DMS79 treated with DMSO at 0.1 percent for 48 hours (cell line): ENCODE results near the gene GPHA2.

Experiments
- DNase-seq: peaks from one replicate; lab custom pipeline; 2025; lab: John Stamatoyannopoulos, UW

The GPHA2 gene

DNA sequence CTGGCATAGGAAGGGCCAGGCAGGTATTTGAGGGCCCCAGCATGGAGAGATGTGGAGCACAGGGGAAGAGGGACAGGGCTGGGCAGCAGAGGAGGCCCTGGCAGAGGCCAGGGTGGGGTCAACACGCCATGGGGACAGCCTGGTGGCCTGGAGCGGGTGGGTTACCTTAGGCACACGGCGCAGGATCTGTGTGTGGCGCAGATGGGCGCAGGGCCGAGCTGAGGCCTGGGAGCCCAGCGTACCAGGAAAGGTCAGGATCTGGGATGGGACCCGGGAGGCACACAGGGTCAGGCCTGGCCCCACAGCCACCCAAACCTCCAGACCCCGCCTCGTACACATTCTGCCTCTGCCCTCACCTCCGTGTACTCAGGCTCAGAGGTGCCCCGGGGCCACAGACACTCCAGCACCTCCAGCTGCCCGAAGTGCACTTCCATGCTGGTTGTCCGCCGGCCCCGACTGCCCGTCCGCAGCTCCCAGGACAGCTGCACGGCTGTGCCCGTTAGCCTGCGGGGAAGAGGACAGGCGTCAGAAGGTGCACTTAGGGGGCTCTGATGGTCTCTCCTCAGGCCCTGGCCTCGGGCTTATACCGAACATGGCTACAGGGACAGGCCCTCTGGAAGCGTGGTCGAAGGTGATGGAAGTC, 25.1 kb downstream of the GPHA2 start:
- DNase-seq = no peak

DNA sequence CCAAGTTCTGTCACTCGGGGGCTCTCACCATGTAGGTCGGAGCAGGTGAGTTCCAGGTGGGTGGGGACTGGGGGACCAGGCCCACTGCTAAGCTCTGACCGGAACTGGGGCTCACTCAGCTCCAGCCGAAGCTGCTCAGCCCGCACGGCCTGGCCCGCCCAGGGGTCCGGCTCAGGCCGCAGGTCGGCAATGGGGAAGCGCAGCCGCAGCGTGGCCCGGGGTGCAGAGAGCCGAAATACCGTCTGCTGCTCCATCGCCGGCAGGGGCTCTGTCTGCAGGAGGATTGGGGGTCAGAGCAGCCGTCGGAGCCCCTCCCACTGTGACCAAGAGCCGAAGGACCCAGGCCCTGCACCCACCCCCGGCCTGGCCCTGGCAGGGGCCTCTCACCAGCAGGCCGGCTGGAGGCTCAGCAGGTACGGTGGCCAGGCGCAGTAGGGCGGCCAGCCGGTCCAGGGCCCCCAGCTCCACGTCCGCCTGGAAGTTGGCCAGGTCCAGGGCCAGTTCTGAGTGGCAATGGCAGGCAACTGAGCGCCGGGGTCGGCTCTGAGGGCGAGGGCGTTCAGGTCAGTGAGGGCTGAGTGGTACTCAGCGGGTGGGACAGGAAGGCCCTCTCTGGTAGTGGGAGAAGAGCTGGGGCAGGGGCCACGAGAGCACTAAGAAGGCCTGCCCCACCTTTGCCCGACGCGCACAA, 25.9 kb downstream of the GPHA2 start:
- no peak for DNase-seq

DNA sequence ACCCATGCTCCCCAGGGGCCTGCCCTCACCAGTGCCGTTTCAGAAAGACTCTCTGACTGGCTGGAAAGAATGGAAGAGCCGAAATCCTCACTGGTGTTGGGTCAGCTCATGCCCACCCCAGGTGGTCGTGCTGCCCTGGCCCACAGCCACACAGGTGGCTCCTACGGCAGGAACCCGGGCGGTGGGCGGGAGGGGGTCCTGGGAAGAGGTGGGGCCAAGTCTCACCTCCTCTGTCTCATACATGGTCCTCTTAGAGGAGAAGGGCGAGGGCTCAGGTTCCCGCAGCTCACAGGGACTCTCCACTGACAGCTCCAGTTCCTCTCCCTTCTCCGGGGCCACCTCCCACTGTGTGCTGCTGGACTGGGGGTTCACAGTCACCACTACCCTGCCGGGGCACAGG, 26.9 kb downstream of the GPHA2 start:
- no peak for DNase-seq

DNA sequence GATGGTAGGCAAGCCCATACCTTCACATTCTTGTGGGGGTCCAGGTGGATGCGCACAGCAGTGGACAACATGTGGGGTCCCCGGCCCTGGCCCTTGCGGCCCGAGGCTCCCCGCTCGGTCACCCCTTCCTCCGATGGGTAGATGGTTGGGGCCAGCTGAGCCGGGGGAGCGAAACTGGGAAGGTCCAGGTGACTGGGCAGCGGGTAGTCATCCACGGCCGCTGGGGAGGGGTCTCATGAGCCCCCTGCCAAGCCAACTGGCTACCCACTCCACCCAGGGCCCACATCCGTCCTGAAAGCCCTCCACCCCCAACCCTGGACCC, 29.4 kb downstream of the GPHA2 start:
- no peak for DNase-seq

DNA sequence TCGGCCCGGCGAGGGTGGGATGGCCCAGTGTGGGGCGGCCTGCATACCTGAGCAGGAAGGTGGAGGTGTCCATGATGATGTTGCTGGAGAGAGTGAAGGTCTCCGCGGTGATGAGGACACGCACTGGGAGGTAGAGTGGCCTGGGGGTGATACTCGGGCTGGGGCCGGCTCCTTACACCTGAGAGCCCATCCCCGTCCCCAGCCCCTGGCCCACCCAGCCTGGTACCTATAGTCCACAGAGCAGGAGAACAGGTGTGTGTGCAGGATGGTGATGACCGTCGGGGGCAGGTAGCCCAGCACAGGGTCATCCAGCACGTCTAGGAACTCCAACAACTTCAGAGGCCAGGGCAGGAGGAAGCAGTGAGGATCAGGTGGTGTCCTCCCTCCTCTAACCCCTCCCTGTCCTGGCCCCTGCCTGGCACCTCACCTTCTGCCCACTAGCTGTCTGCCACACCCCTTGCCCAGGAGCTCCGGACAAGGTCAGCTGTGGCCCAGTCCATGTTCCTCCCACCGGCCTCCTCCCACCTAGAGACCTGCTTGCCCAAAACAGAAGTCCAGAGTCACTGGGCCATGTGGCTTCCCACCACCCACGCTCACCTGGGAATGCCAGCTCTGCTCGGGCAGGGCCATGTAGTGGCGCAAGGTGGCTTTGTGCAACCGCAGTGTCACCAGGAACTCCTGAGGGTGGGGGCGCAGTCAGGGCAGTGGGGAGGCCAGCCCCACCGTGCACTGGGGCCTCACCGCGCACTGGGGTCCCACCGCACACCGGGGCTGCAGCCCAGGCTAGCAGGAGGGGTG, 30.0 kb downstream of the GPHA2 start:
- no peak for DNase-seq

DNA sequence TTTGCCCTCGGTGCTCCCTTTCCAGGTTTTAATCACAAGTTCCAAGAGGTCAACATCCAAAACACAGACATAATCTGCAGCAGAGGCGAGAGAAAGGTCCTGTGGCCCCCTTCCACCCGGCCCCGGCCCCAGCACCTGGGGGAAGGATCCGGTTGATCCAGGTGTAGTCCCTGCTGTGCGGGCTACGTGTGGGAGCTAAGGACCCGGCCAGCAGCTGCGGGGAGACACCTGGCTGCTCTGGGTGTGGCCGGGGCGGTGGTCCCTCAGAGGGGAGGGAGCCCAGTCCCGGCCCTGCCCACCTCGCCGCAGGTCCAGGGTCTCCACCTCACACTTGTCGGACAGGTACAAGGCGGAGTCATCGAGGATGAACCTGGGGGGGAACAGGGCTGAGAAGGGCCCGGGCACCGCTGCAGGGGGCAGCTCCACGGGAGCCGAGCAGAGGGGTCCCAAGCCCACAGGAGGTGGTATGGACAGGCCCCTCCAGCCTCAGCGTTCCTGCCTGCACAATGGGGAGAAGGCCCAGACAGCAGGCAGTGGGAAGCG, 32.3 kb downstream of the GPHA2 start:
- no peak for DNase-seq

DNA sequence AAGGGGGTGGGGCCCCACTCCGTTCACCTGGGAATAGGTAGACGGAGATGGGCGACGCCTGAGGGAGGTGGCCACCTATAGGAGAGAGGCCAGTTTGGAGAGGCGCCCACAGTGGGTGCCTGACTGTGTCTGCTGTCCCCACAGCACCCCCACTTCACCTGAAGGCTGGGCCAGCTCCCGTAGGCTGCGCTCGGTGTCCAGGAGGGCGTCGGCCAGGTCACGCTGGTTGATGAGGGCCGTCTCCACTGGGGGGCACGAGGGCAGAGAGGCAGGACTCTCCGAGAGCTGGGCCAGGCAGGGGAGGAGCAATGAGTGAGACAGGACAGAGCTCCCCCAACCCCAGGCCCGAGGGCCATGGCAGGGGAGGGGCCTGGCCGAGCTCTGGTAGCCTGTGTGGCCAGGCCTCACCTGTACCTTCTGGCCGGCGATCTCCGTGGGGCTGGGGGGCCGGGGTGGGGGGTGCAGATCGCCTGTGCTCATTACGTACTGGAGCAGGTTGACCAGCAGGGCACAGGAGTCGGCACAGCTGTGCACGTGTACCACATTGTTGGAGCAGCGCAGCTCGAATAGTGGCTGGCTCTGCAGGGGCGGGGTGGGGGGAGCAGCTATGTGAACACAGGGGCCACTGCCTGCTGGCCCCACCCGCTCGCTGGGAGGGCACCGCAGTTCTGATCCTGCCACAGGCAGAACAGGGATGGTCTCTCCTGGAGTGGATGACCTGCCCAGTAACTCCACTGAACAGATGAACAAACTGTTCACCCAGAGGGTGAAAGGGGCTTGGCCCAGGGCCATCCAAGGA, 33.4 kb downstream of the GPHA2 start:
- no peak for DNase-seq

DNA sequence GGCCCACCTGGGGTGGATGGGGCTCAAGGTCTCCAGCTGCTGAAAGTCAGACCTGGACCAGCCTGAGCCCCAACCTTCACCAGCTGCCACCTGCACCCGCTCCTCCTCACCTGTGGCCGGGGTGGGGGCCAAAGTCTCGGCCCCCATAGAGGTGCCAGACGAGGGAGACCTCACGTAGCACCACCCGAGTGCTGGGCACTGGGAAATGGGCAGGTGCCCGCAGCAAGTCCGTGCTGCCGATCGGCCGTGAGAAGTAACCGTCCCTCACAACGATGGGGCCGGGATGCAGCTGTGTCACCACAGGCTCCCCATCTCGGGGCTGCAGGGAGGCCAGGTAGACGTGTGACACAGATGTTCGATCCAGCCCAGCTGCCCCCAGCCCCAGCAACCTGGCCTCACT, 34.9 kb downstream of the GPHA2 start:
- DNase-seq = no peak

DNA sequence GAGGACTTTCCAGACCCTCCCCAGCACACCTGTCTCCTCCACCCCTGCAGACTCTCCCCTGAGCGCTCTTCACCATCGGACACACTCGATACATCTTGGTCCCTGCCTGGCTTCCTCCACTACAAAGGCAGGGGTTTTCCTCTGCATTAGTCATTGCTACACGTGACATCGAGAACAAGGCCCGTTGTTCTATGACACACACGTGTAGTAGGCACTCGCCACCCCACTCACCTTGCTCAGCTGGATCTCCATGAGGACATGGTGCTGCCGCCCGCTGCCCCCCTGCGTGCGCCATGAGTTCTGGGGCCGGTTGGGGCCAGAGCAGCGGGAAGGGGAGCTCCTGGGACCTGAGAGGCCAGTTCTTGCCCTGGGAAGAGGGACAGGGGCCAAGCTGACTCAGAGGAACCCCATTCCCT, 35.4 kb downstream of the GPHA2 start:
- no peak for DNase-seq

DNA sequence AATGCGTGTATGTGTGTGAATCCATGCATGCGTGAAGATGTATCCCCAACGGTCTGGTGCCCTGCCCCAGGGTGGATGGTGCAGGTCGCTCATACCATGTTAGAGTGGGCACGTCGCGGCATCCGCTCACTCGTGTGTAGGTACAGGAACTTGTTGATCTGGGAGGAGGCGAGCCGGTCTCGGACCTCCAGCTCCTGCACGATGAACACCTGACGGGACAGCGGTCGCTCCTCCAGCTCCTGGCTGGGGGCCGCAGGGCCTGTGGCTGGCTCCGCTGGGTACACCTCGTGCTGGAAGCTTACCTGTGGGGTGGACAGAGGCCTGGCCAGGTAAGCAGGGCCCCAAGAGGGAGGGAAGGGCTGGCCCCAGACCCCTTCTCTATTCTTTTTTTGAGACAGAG, 37.2 kb downstream of the GPHA2 start:
- no peak for DNase-seq

DNA sequence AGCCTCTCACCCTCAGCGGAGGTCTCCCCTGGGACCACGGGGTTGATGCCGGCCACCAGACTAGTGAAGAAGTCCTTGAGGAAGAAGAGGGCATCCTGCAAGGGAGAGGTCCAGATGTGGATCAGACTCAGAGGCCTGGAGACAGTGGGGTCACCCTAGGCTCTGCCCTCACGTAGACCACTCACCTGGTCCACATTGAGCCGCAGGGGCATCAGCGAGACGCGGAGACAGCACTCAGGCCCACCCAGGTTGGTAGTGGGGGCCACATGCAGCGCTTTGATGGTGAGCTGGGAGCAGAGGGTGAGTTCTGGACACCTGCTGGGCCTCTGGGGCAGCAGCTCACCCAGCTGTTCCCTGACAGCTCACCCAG, 37.6 kb downstream of the GPHA2 start:
- no peak for DNase-seq

DNA sequence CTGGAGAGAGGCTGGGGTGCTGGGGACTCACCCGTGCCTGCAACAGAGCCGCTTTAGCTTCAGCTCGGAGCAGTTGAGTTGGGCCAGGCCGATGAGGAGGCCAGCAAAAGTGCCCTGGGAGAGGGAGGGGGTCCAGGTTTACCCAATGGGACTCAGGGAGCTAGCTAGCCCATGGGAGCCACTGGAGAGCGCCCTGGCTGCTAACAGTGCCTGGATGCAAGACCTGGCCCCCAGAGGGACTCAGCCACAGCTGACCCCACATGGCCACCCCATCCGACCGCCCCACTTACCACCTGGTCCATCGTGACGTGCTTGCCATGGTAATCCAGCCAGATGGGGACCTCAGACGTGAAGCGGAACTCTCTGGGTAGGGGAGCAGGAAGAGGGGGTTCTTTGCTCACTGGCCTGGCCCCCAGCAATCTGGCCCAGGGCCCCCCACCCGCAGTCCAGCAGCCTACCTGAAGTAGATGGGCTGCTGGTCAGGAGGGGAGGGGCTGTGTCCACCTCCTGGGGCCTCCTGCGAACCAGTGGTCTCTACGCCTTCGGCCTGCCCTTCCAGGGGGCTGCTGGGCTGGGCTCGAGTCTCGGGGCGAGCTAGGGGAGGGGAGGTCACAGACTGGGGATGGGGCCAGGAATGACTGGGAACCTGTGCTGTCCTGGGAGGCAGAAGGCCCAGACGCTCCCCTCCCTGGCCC, 38.2 kb downstream of the GPHA2 start:
- no peak for DNase-seq

DNA sequence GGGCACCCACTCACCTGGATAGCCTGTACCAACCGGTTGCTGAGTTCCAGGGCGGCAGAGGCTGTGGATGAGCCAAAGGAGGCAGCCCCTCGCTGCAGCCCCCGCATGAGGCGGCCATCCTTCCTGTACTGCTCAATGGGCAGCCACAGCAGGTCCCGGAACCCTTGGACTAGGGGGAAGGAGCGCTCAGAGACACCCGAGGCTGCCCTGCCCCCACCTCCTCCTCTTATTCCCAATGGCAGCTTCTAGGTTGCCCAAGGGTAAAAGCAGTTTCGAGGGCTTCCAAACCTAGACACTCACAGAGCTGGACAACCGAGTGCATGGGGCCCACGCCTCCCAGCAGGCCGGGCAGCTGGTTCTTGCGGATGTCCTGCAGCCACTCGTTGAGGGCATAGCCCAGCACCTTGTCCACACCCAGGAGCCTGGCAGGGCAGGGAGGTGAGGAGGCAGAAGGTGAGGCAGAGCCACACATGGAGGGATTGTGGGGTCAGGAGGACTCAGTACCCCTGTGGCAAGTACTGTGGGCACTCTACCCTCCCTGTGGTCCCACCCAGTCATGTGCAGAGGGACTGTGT, 39.2 kb downstream of the GPHA2 start:
- DNase-seq = no peak

DNA sequence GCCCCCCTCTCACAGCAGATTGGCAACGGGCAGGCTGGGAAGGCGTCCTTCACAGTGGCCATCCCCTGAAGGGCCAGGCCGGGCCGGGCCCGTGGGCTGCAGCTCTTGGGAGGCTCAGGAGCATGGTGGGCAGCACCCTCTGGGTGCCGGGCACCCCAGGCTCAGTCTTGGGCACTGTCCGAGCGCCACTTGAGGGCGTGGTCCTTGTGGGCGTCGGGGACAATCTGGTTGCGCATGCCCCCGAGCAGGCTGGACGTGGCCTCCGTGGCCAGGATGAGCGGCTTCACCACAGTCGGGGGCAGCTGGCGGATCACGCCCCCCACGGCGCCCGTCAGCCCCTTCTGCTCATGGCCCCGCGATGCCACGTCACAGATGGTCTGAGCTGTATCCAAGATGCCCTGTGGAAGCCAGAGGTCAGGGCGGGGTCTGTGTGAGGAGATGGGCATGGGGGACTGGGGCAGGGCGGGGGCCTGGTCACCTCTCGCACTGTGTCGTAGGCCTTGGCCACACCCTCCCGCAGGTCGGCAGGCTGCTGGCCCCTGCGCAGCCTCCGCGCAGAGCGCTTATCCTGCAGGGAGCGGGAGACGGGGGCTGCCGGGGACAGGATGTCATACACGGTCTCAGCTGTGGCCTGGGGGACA, 40.8 kb downstream of the GPHA2 start:
- no peak for DNase-seq

DNA sequence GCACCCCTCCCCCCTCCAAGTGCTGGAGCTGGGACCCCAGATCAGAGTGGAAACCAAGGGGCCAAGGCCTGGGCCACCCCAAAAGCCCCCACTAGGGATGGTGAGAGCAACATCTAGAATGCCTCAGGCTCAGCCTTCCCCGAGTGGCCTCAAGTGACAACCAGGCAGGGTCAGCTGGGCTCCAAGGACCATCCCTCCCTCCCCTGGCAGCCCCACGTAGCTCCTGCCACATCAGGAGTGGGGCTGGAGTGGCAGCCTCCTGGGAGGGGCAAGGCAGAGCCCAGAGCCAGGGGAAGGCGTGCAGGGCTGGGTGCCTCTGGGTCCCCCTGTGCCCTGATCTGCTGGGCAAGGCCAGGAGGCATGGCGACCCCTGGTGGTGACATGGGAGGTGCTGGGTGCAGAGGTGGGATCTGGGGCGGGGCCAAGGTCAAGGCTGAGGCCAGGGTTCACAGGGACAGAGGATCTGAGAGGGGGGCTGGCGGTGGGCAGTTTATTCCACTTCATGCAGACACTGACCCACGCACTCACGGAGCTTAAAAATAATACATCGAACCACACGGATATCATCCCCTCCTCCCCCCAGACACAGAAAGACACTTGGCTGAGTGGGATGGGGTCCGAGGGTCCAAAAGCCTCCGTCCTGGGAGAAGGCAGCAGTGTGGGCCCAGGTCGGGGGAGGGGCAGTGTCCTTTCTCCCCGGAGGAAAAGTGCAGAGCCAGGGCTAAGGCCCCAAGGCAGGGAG, 41.5 kb downstream of the GPHA2 start:
- DNase-seq = peak; percentile 37

DNA sequence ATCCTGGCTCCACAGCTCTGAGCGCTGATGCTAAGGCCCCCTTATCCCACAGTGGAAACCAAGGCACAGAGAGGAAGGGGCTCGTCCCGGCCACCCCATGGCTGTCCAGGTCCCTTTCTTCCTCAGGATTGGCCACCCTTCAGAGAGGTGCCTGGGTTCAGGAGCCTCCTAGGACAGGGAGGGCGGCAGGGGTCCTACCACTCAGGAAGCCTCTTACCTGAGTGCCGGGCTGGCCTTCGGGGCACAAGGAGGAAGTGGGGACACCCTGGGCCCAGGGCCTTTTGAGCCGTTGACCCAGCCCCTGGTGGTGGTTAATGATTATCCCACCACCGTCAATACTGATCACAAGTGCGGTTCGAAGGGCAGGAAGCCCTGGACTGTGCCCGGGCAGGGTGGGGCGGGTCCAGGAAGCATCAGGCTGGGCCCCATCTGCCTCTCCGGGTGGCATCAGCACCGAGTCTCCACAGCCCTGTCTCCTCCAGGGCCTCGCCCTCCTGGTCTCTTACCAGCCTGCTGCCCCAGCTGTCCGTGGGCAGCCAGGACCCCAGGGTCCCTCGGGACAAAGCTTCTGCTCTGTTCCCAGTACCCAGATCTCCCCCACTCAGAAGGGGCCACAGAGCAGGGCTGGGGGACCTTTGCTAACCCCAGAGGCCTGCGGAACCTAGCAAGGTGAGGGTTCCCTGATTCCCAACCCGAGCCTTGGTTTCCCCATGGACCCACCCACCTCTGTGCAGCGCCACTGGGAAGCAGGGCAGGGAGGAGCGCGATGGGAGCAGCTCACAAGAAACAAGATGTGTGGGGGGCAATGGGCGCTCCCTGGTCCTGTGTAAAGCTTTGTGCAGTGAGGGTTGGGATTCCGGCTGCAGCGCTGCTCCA, 42.3 kb downstream of the GPHA2 start:
- DNase-seq = no peak

DNA sequence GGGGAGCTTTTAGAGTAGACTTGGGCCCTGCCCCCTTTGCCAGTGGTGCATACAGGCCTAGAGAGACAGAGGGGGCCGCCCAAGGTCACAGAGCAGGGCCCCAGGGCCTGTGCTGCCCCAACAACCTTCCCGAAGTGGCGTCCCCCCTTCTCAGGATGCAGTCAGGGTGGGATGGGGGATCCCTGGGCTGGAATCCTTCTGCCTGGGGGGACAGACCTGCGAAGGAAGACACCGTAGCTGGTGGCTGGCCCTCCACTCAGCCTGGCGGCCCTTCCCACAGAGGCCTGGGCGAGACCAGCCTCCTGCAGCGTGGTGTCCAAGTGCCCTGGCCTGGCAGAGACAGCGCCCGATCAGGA, 42.9 kb downstream of the GPHA2 start:
- DNase-seq = no peak

DNA sequence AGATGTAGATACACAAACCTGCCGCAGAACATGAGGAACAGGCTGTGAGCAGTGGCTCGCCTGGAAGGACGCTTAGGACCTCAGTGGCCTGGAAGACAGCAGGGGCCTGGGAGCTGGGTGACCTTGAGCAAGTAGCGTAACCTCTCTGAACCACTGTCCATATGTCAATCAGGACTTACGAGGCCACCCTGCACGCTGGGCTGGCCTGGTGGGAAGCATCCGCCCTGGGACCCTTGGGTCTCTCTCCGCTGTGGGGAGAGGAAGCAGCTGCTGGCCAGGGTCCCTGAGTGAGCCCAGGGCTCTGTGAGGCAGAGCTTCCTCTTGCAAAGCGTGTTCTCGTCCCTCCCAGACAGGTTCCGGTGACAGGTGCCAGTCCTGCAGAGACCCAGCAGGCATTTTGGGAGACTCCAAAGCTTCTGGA, 43.3 kb downstream of the GPHA2 start:
- DNase-seq = no peak

DNA sequence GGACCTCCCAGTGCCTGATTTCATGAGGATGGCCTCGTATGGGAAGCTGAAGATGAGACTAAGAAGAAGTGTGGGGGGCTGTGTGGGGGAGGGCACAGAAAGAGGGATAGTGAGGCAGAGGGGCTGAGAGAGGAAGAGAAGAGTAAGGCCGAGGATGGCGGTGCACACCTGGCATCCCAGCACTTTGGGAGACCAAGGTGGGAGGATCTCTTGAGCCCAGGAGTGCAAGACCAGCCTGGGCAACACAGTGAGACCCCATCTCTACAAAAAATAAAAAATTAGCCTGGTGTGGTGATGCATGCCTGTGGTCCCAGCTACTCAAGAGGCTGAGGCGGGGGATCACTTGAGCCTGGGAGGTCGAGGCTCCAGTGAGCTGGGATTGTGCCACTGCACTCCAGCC, 43.8 kb downstream of the GPHA2 start:
- no peak for DNase-seq
